Body of pancreas (tissue), 4 donors: ENCODE data around the gene TMBIM1.

Experiments
- POLR2A ChIP-seq, 3 donors: fragments of 450-650 bp; IDR thresholded peaks; one replicate each; pipeline ENCODE4 v1.6.1; 2016; ENCODE audit warnings: antibody characterized with exemption in 3 of 3, mild to moderate bottlenecking in 2 of 3
- TF ChIP-seq, protein P1 (sequence below), 7 experiments: fragments of 450-650 bp in 4 of 7; fragments of 200-600 bp in 3 of 7; sonication (generic) in 3 of 7; IDR thresholded peaks; one replicate each; pipeline ENCODE4 v1.5.1; 2016 to 2019; ENCODE audit warnings: antibody characterized with exemption in 7 of 7

DNA sequence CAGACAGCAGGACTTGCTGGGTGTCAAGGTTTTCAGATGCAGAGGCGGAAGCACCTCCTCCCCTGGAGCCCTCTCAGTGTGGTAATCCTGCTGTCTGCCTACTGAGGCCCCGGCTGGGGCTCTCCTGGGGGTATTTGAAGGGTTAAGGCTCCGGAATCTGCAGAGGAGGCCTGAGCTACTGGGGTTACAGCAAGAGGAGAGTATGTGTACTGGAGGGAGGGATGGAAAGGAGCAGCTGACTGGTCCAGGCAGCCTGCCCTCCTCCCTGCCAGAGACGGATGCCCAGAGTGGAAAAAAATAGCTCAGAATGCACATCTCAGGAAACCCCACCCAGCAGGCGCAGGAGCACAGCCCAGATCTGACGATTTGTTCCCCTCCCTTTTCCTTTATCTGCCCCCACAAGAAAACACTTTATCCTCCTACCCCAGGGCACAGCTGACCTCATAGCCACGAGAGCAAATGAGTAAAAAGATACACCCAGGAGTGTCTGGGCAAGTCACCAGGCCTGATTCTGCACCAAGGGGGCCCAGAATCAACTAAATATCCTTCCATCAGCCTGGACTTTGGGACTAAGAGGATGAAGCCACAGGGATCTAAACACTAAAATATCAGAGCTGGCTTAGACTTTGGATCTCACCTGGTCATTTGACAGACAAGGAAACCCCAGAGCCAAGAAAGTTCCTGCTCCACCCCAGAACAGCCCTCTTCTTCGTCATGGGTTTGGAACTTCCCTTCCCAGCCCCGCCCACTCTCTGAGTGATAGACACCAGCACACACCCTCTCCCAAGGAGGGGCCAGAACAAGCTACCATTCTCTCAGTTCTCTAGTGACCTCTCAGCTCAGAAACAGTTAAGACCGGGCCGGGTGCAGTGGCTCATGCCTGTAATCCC is 5.5 kb downstream of the TMBIM1 start:
- TF ChIP-seq, protein P1, sequence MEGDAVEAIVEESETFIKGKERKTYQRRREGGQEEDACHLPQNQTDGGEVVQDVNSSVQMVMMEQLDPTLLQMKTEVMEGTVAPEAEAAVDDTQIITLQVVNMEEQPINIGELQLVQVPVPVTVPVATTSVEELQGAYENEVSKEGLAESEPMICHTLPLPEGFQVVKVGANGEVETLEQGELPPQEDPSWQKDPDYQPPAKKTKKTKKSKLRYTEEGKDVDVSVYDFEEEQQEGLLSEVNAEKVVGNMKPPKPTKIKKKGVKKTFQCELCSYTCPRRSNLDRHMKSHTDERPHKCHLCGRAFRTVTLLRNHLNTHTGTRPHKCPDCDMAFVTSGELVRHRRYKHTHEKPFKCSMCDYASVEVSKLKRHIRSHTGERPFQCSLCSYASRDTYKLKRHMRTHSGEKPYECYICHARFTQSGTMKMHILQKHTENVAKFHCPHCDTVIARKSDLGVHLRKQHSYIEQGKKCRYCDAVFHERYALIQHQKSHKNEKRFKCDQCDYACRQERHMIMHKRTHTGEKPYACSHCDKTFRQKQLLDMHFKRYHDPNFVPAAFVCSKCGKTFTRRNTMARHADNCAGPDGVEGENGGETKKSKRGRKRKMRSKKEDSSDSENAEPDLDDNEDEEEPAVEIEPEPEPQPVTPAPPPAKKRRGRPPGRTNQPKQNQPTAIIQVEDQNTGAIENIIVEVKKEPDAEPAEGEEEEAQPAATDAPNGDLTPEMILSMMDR (IDR thresholded peaks at IDR 0.05): no peak
- TF ChIP-seq POLR2A (IDR thresholded peaks at IDR 0.05): peak; percentile 36 to 74 (median 66)
